ENCODE data around the gene ADAM12.

ADAM12 gene

GRCh38 chr10:126255313-126255712 lies 133.0 kb downstream of the ADAM12 start:
- H3K79me2 ChIP-seq (ENCODE audit: low read length), result no peaks in the 10 kb centered on the region
- no peak overlapping the region for H3K4me3 ChIP-seq (ENCODE audit: low read length)
- no peak overlapping the region for H3K27ac ChIP-seq (ENCODE audit: low read length)
- no peak overlapping the region for H3K4me2 ChIP-seq (ENCODE audit: low read length)
- no peaks in the 10 kb centered on the region for H3K36me3 ChIP-seq (replicated peaks; ENCODE audit: low read depth, low read length)
- no peak overlapping the region for H3K9ac ChIP-seq (ENCODE audit: low read length)
- H3K4me1 ChIP-seq (ENCODE audit: low read length), result no peaks in the 10 kb centered on the region
- H4K20me1 ChIP-seq (ENCODE audit: insufficient read depth, low read length), result no peaks in the 10 kb centered on the region
- no peaks in the 10 kb centered on the region for H3K27me3 ChIP-seq (ENCODE audit: low read depth, low read length)
- H3K9me3 ChIP-seq (ENCODE audit: insufficient read depth, low read length), result no peaks in the 10 kb centered on the region
- no peak overlapping the region for H2AFZ ChIP-seq (ENCODE audit: low read depth, low read length)
- TF ChIP-seq CTCF (IDR thresholded peaks at IDR 0.05; ENCODE audit: low read depth, low read length) (no peak), EZH2phosphoT487 (IDR thresholded peaks at IDR 0.05; ENCODE audit: low read depth) (no peak)

GRCh38 chr10:126253611-126253998 lies 134.7 kb downstream of the ADAM12 start:
- Histone ChIP-seq H3K4me2 (ENCODE audit: low read length) (no peak overlapping the region), H3K9me3 (ENCODE audit: insufficient read depth, low read length) (no peaks in the 10 kb centered on the region), H3K4me1 (ENCODE audit: low read length) (no peaks in the 10 kb centered on the region), H3K79me2 (ENCODE audit: low read length) (no peaks in the 10 kb centered on the region), H3K4me3 (ENCODE audit: low read length) (no peak overlapping the region), H3K27ac (ENCODE audit: low read length) (no peak overlapping the region), H3K9ac (ENCODE audit: low read length) (no peak overlapping the region), H3K36me3 (replicated peaks; ENCODE audit: low read depth, low read length) (no peaks in the 10 kb centered on the region), H3K27me3 (ENCODE audit: low read depth, low read length) (no peaks in the 10 kb centered on the region), H2AFZ (ENCODE audit: low read depth, low read length) (no peak overlapping the region), H4K20me1 (ENCODE audit: insufficient read depth, low read length) (no peaks in the 10 kb centered on the region)
- TF ChIP-seq EZH2phosphoT487 (IDR thresholded peaks at IDR 0.05; ENCODE audit: low read depth), result no peak

- Histone ChIP-seq H2AFZ (ENCODE audit: low read depth, low read length) (no peak overlapping the region), H3K4me1 (ENCODE audit: low read length) (no peaks in the 10 kb centered on the region), H3K9ac (ENCODE audit: low read length) (no peak overlapping the region), H3K27ac (ENCODE audit: low read length) (no peak overlapping the region), H3K36me3 (replicated peaks; ENCODE audit: low read depth, low read length) (no peaks in the 10 kb centered on the region), H3K4me2 (ENCODE audit: low read length) (no peak overlapping the region), H3K27me3 (ENCODE audit: low read depth, low read length) (no peaks in the 10 kb centered on the region), H3K4me3 (ENCODE audit: low read length) (no peak overlapping the region), H3K79me2 (ENCODE audit: low read length) (no peaks in the 10 kb centered on the region), H4K20me1 (ENCODE audit: insufficient read depth, low read length) (no peaks in the 10 kb centered on the region), H3K9me3 (ENCODE audit: insufficient read depth, low read length) (no peaks in the 10 kb centered on the region)
- no peak for TF ChIP-seq CTCF (IDR thresholded peaks at IDR 0.05; ENCODE audit: low read depth, low read length)
- TF ChIP-seq EZH2phosphoT487 (IDR thresholded peaks at IDR 0.05; ENCODE audit: low read depth), result no peak
These were observed 135.2 kb downstream of the ADAM12 start for GRCh38 chr10:126252884-126253610.

- Histone ChIP-seq H3K4me1 (ENCODE audit: low read length) (no peaks in the 10 kb centered on the region), H4K20me1 (ENCODE audit: insufficient read depth, low read length) (no peaks in the 10 kb centered on the region), H3K79me2 (ENCODE audit: low read length) (no peaks in the 10 kb centered on the region), H3K27me3 (ENCODE audit: low read depth, low read length) (no peaks in the 10 kb centered on the region), H3K9me3 (ENCODE audit: insufficient read depth, low read length) (no peaks in the 10 kb centered on the region), H3K27ac (ENCODE audit: low read length) (no peak overlapping the region), H3K36me3 (replicated peaks; ENCODE audit: low read depth, low read length) (no peaks in the 10 kb centered on the region), H3K4me2 (ENCODE audit: low read length) (no peak overlapping the region), H3K9ac (ENCODE audit: low read length) (no peak overlapping the region), H2AFZ (ENCODE audit: low read depth, low read length) (no peak overlapping the region), H3K4me3 (ENCODE audit: low read length) (no peak overlapping the region)
- TF ChIP-seq CTCF (IDR thresholded peaks at IDR 0.05; ENCODE audit: low read depth, low read length) (no peak), EZH2phosphoT487 (IDR thresholded peaks at IDR 0.05; ENCODE audit: low read depth) (no peak)
These were observed 136.4 kb downstream of the ADAM12 start for GRCh38 chr10:126251778-126252407.

Data from OCI-LY3 (cell line).